ENCODE measurements around the gene HAUS8. TPM values are rescaled to one million over a fixed set of nuclear protein-coding genes. Genes with fewer than 3 reads are reported as not detected.

The HAUS8 gene
- total RNA-seq, 4 donors from 2014 or later = 6.4 to 9.1 (median 6.8) TPM

GRCh38 chr19:17037184-17037583 lies 38.1 kb downstream of the HAUS8 start:
- no peak for DNase-seq
- intact Hi-C loops (cut with DNase I) = no loop called here
- Histone ChIP-seq H3K9me3 (no peaks in the 10 kb centered on the region), H3K4me1 (peaks cover 4 to 5% of the 10 kb centered on the region in 2 donors), H3K27ac (no peak overlapping the region), H3K27me3 (no peaks in the 10 kb centered on the region), H3K4me3 (replicated peaks in 1 of 3) (no peak overlapping the region), H3K36me3 (no peaks in the 10 kb centered on the region)
- no peak for TF ChIP-seq POLR2A (IDR thresholded peaks at IDR 0.05)
- TF ChIP-seq CTCF (IDR thresholded peaks at IDR 0.05) = no peak
- 92% methylated on average over 4 to 6 of the region's 6 CpGs for WGBS, 2 donors

GRCh38 chr19:17036640-17037039 lies 38.6 kb downstream of the HAUS8 start:
- TF ChIP-seq POLR2A (IDR thresholded peaks at IDR 0.05) (no peak), CTCF (IDR thresholded peaks at IDR 0.05) (no peak)
- Histone ChIP-seq H3K4me1 (no peaks in the 10 kb centered on the region), H3K4me3 (replicated peaks in 1 of 3) (no peak overlapping the region), H3K36me3 (no peaks in the 10 kb centered on the region), H3K27me3 (no peaks in the 10 kb centered on the region), H3K9me3 (no peaks in the 10 kb centered on the region), H3K27ac (no peak overlapping the region)
- no peak for DNase-seq
- WGBS, 2 donors = 86 to 95% methylated on average over 4 of the region's 4 CpGs
- intact Hi-C loops (cut with DNase I) = no loop called here

GRCh38 chr19:17035842-17036424 lies 39.3 kb downstream of the HAUS8 start:
- WGBS, 2 donors = 82 to 92% methylated on average over 6 to 14 of the region's 15 CpGs
- intact Hi-C loops (cut with DNase I) = no loop called here

GRCh38 chr19:17031741-17032140 lies 43.5 kb downstream of the HAUS8 start:
- Histone ChIP-seq H3K36me3 (no peaks in the 10 kb centered on the region), H3K27ac (no peak overlapping the region), H3K27me3 (no peaks in the 10 kb centered on the region), H3K4me1 (peaks cover 0 to 11% of the 10 kb centered on the region in 2 donors), H3K4me3 (replicated peaks in 1 of 3) (no peak overlapping the region), H3K9me3 (no peaks in the 10 kb centered on the region)
- 81 to 90% methylated on average over 6 of the region's 6 CpGs for WGBS, 2 donors
- intact Hi-C loops (cut with DNase I) = no loop called here
- no peak for TF ChIP-seq CTCF (IDR thresholded peaks at IDR 0.05)
- no peak for DNase-seq

More at GRCh38 chr19:17035842-17036424, 39.3 kb downstream of the HAUS8 start:
- Histone ChIP-seq H3K9me3 (no peaks in the 10 kb centered on the region), H3K4me3 (replicated peaks in 1 of 3) (no peak overlapping the region), H3K4me1 (no peaks in the 10 kb centered on the region), H3K27ac (no peak overlapping the region), H3K36me3 (no peaks in the 10 kb centered on the region), H3K27me3 (no peaks in the 10 kb centered on the region)
- DNase-seq = no peak
- no peak for TF ChIP-seq POLR2A (IDR thresholded peaks at IDR 0.05)
- TF ChIP-seq CTCF (IDR thresholded peaks at IDR 0.05) = no peak

GRCh38 chr19:17027535-17027975 lies 47.7 kb downstream of the HAUS8 start:
- H3K27ac ChIP-seq = peak overlapping the region in 2 of 3 donors; percentile 26 to 57
- no peaks in the 10 kb centered on the region for H3K9me3 ChIP-seq
- WGBS, 2 donors = 42 to 43% methylated on average over 7 of the region's 7 CpGs
- H3K27me3 ChIP-seq = no peaks in the 10 kb centered on the region
- H3K4me1 ChIP-seq = peaks cover 3 to 11% of the 10 kb centered on the region in 2 donors
- peak; percentile 10 to 37 for DNase-seq
- no peak for TF ChIP-seq CTCF (IDR thresholded peaks at IDR 0.05)
- no peak for TF ChIP-seq POLR2A (IDR thresholded peaks at IDR 0.05)
- no peaks in the 10 kb centered on the region for H3K36me3 ChIP-seq
- intact Hi-C loops (cut with DNase I) = no loop called here
- H3K4me3 ChIP-seq (replicated peaks in 1 of 3) = no peak overlapping the region
